LNCaP clone FGC (cell line): ENCODE results near the gene ZGRF1.
"Not testable (repeated sequence)": the region's sequence is repeated elsewhere in the genome, so short reads cannot be mapped to it uniquely, and the experiment has no call there.

ENCODE experiments used
- DNase-seq: peaks from one replicate; pipeline ENCODE4 v3.0.0-alpha.2; 2011; ENCODE audit warnings: low read depth
- H3K4me3 ChIP-seq: 2 replicates; pipeline ENCODE4 v1.5.1; 2011; ENCODE audit warnings: mild to moderate bottlenecking, low read depth, low read length, control low read depth
- TF ChIP-seq, protein P1 (sequence below): IDR thresholded peaks from 2 replicates; pipeline ENCODE4 v1.5.1; 2012; ENCODE audit warnings: mild to moderate bottlenecking; ENCODE audit not compliant: control insufficient read depth, insufficient read depth; ENCODE audit errors: extremely low read depth

The ZGRF1 gene

DNA sequence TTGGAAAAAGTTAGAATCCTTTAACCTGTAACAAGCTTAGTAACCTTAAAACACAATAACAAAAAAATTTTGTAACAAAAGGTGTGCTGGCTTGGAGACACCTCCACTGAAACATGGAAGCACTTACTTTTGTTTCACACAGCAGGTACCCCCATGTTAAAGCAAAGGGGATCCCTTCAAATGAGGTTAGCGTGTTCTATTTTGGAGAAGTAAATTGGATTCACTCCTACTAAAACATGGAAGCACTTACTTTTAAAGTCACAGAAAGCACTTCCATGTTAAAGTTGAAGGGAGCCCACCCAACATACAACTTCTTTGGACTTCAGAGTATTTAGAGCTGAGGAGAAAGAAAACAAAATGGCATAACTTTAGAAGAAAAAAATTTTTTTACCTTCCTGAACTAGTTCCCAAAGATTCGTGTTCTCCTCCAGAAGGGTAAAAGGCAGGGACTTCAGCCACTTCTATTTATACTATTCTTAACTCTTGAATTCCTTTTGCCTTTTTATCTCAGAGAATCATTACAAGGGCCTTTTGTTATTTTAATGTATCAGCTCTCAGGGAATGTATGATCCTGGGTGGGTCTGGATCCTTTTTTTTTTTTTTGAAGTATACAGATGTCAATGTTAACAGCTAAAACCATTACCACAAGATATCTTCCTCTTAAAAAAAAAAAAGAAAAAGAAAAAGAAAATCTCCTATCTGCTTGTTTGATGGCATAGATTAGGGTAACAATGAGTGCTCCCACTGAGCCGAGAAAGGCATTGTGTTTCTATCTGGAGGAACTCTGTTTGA is 11.8 kb upstream of the ZGRF1 start:
- no peak for DNase-seq
- TF ChIP-seq, protein P1, sequence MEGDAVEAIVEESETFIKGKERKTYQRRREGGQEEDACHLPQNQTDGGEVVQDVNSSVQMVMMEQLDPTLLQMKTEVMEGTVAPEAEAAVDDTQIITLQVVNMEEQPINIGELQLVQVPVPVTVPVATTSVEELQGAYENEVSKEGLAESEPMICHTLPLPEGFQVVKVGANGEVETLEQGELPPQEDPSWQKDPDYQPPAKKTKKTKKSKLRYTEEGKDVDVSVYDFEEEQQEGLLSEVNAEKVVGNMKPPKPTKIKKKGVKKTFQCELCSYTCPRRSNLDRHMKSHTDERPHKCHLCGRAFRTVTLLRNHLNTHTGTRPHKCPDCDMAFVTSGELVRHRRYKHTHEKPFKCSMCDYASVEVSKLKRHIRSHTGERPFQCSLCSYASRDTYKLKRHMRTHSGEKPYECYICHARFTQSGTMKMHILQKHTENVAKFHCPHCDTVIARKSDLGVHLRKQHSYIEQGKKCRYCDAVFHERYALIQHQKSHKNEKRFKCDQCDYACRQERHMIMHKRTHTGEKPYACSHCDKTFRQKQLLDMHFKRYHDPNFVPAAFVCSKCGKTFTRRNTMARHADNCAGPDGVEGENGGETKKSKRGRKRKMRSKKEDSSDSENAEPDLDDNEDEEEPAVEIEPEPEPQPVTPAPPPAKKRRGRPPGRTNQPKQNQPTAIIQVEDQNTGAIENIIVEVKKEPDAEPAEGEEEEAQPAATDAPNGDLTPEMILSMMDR, result no peak
- H3K4me3 ChIP-seq, result no peak overlapping the region

DNA sequence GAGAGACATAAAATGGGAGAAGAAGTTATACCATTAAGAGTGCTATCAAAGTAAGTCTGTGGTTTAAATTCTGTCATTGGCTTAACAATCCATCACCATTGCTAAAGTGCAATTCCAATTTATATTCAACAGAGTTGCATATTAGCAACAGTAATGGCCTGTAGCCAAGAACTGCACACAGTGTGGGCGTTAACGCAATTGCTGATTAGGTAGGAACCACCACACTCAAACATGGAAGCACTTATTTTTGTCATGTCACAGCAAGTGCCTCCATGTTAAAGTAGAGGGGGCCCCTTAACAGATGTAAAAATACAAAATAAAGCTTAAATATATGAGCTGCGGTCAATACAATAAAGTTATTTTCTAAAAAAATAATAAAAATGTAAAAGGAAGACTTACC is 11.1 kb upstream of the ZGRF1 start:
- no peak overlapping the region for H3K4me3 ChIP-seq
- TF ChIP-seq, protein P1, result no peak
- no peak for DNase-seq

DNA sequence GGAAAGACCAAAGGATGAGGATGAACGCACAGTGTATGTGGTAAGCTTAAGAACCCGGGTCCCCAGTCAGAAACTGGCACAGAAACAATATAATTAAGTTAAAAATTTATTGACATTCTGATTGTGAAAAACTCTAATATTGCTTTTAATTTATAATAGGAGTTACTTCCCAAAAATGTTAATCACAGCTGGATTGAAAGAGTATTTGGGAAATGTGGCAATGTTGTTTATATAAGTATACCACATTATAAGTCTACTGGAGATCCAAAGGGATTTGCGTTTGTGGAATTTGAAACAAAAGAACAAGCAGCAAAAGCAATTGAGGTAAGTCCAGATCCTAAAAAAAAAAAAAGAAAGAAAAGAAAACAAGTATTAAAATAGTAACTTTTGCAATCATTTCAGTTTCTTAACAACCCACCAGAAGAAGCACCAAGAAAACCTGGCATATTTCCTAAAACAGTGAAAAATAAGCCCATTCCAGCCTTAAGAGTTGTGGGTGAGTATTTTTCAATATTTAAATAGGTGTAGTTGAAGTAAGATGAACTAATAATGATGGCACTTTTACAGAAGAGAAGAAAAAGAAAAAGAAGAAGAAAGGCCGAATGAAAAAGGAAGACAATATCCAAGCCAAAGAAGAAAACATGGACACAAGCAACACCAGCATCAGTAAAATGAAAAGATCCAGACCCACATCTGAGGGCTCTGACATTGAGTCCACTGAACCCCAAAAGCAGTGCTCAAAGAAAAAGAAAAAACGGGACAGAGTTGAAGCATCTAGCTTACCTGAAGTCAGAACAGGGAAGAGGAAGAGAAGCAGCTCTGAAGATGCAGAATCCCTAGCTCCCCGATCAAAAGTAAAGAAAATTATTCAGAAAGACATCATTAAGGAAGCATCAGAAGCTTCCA is 10.2 kb upstream of the ZGRF1 start:
- TF ChIP-seq, protein P1, result no peak
- DNase-seq, result no peak
- H3K4me3 ChIP-seq, result no peak overlapping the region

GRCh38 chr4:112645541-112646329 is 9.0 kb upstream of the ZGRF1 start:
- no peak for DNase-seq
- H3K4me3 ChIP-seq, result no peak overlapping the region
- TF ChIP-seq, protein P1, result no peak

DNA sequence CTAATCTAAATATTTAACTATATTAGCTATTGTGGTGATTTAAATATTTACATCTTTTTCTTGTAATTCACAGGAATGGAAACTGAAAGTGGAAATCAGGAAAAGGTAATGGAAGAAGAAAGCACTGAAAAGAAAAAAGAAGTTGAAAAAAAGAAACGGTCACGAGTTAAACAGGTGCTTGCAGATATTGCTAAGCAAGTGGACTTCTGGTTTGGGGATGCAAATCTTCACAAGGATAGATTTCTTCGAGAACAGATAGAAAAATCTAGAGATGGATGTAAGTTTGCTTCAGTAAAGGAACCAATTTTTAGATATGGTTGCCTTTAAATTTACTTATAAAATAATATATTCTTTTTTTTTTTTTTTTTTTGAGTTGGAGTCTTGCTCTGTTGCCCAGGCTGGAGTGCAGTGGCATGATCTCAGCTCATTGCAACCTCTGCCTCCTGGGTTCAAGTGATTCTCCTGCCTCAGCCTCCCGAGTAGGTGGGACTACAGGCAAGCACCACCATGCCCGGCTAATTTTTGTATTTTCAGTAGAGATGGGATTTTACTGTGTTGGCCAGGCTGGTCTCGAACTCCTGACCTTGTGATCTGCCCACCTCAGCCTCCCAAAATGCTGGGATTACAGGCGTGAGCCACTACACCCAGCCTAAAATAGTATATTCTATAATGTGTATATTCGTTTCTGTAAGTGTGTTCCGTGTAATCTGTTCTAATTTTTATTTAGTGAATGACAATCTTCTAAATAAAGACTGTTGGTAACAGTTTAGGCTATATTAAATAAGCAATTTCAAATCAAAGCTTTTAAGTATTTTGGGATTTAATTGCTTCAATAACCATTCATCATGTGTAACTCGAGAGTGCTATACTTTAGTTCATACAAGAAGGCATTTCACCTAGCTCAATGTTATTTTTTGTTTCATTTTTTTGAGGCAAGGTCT is 8.2 kb upstream of the ZGRF1 start:
- DNase-seq, H3K4me3 ChIP-seq: not testable (repeated sequence)

DNA sequence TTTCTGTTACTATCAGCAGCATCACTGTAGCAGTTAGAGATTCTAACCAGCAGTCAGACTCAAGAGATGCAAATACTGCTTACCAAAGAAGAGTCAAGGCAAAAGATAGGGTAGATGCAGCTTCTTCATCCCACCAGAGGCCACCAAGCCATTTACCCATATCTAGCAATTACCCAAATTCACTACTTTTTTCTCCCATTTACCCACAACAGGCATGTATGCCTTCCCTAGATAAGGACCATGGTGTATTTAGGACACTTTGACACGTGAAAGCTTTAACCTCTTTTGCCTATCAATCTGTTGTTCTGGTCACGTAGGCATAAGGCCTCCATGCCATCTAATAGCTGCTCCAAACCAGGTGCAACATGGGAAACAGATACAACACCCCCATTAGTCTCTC is 5.8 kb upstream of the ZGRF1 start:
- H3K4me3 ChIP-seq, result no peak overlapping the region
- TF ChIP-seq, protein P1, result no peak
- no peak for DNase-seq
